HepG2 (cell line): ENCODE data around the gene DSCAML1. TPM values are rescaled to one million over a fixed set of nuclear protein-coding genes. Genes with fewer than 3 reads are reported as not detected.

Source experiments
- BATF2 ChIP-seq: sonication (generic); formaldehyde crosslinking; IDR thresholded peaks from 2 replicates; pipeline ENCODE4 v1.8.0; 2022; ENCODE audit warnings: mild to moderate bottlenecking, missing genetic modification reagents, moderate library complexity
- ELF1 ChIP-seq: sonication (generic); formaldehyde crosslinking; IDR thresholded peaks from 2 replicates; pipeline ENCODE4 v1.4.0; 2020; ENCODE audit warnings: missing genetic modification reagents
- FOXK1 ChIP-seq: sonication (generic); formaldehyde crosslinking; IDR thresholded peaks from 2 replicates; pipeline ENCODE4 v1.4.0; 2020; ENCODE audit warnings: low read depth, missing genetic modification reagents, borderline replicate concordance
- FOXO1 ChIP-seq: sonication (generic); formaldehyde crosslinking; IDR thresholded peaks from 2 replicates; pipeline ENCODE4 v1.4.0; 2020; ENCODE audit warnings: missing genetic modification reagents
- FOXP1 ChIP-seq, 2 experiments: fragments of 450-650 bp in 1 of 2; IDR thresholded peaks; 2 replicates each; pipeline ENCODE4 v1.6.1; 2017 to 2018; ENCODE audit warnings: antibody characterized with exemption in 1 of 2
- KAT2B ChIP-seq: fragments of 150-350 bp; IDR thresholded peaks from 2 replicates; pipeline ENCODE4 v1.6.1; 2014; ENCODE audit warnings: low read depth, low read length, borderline replicate concordance
- NR2F6 ChIP-seq, 2 experiments: IDR thresholded peaks; 2 replicates each; pipeline ENCODE4 v1.6.1; 2016; ENCODE audit warnings: antibody characterized with exemption in 1 of 2, mild to moderate bottlenecking in 1 of 2
- RORA ChIP-seq: sonication (generic); formaldehyde crosslinking; IDR thresholded peaks from 2 replicates; pipeline ENCODE4 v1.5.0; 2020; ENCODE audit warnings: mild to moderate bottlenecking, missing genetic modification reagents, moderate library complexity
- TBX2 ChIP-seq: sonication (generic); formaldehyde crosslinking; IDR thresholded peaks from 2 replicates; pipeline ENCODE4 v1.5.0; 2020; ENCODE audit warnings: missing genetic modification reagents, mild to moderate bottlenecking, borderline replicate concordance
- TFAP4 ChIP-seq: sonication (generic); IDR thresholded peaks from 2 replicates; pipeline ENCODE4 v1.6.1; 2016; ENCODE audit warnings: low read depth, borderline replicate concordance
- XRCC5 ChIP-seq: fragments of 200-400 bp; formaldehyde crosslinking; optimal IDR thresholded peaks from 2 replicates; pipeline ENCODE3; 2017; ENCODE audit warnings: mild to moderate bottlenecking, low read length
- ZFP1 ChIP-seq: IDR thresholded peaks from 2 replicates; pipeline ENCODE4 v1.6.1; 2016
- ZNF331 ChIP-seq: sonication (generic); formaldehyde crosslinking; IDR thresholded peaks from 2 replicates; pipeline ENCODE4 v1.4.0; 2020; ENCODE audit warnings: missing genetic modification reagents
- ZNF33A ChIP-seq: sonication (generic); formaldehyde crosslinking; IDR thresholded peaks from 2 replicates; pipeline ENCODE4 v1.5.1; 2020; ENCODE audit warnings: missing genetic modification reagents, mild to moderate bottlenecking, moderate library complexity, borderline replicate concordance
- ZNF691 ChIP-seq: sonication (generic); formaldehyde crosslinking; IDR thresholded peaks from 2 replicates; pipeline ENCODE4 v1.4.0; 2020; ENCODE audit warnings: missing genetic modification reagents, low read depth, mild to moderate bottlenecking, borderline replicate concordance
- ZNF883 ChIP-seq: sonication (generic); formaldehyde crosslinking; IDR thresholded peaks from 2 replicates; pipeline ENCODE4 v1.5.1; 2020; ENCODE audit warnings: mild to moderate bottlenecking, missing genetic modification reagents; ENCODE audit errors: not compliant biosample characterization
- ZSCAN29 ChIP-seq: sonication (generic); formaldehyde crosslinking; conservative IDR thresholded peaks from 2 replicates; pipeline ENCODE4 v1.4.0; 2020; ENCODE audit warnings: mild to moderate bottlenecking, missing genetic modification reagents
- polyA plus RNA-seq, 8 experiments: library from polyadenylated mRNA; depleted of rRNA in 3 of 8; stranded (reverse) in 7 of 8; unstranded in 1 of 8; fragments of >200 nt; fragmentation: Illumina TruSeq in 4 of 8; extraction: Trizol in 4 of 8; gene quantifications; 2 replicates each; pipeline versions ENCODE4 v1.2.1 to v1.2.3, GENCODE V29; 2011 to 2016; ENCODE audit warnings: low read depth in 4 of 8, missing spikeins in 1 of 8, mixed read lengths in 1 of 8; ENCODE audit not compliant: insufficient read depth in 1 of 8
- total RNA-seq, 5 experiments: library from RNA; depleted of rRNA; stranded (reverse); fragments of >200 nt; fragmentation: Illumina TruSeq; extraction: Trizol; gene quantifications; 2 replicates each; pipeline ENCODE4 v1.2.3, GENCODE V29; 2016; ENCODE audit warnings: low read depth in 1 of 5
- TF ChIP-seq, protein P1 (sequence below): sonication (generic); formaldehyde crosslinking; IDR thresholded peaks from 2 replicates; pipeline ENCODE4 v1.5.0; 2020; ENCODE audit warnings: mild to moderate bottlenecking, missing genetic modification reagents, moderate library complexity
- TF ChIP-seq, protein P2 (sequence below), 2 experiments: sonication (generic) in 1 of 2; formaldehyde crosslinking in 1 of 2; IDR thresholded peaks; 2 replicates each; pipeline versions ENCODE4 v1.5.1 to v1.6.1; 2011 to 2020; ENCODE audit warnings: borderline replicate concordance in 1 of 2, low read depth in 1 of 2, low read length in 1 of 2, mild to moderate bottlenecking in 1 of 2, missing genetic modification reagents in 1 of 2, moderate library complexity in 1 of 2
- TF ChIP-seq, protein P3 (sequence below): sonication (generic); formaldehyde crosslinking; IDR thresholded peaks from 2 replicates; pipeline ENCODE4 v1.4.0; 2020; ENCODE audit warnings: missing genetic modification reagents

The DSCAML1 gene
- total and polyA plus RNA-seq, 2 of the 13 experiments (the other 11 are each of a cell fraction or from before 2014, with no cell fraction given), result 0.29 to 0.40 TPM

GRCh38 chr11:117817368-117818040 is 20.5 kb upstream of the DSCAML1 start (continued):
- TF ChIP-seq ZNF33A (no peak), NR2F6 (IDR thresholded peaks at IDR 0.05) (no peak), NR2F6 (CRISPR knock-in tag; IDR thresholded peaks at IDR 0.05) (0 out of 2 replicates have a peak, but pooled peaks have one; percentile 16), ZFP1 (CRISPR knock-in tag) (no peak), KAT2B (no peak), RORA (CRISPR knock-in tag) (no peak), FOXP1 (IDR thresholded peaks at IDR 0.05) (no peak), FOXP1 (CRISPR knock-in tag; IDR thresholded peaks at IDR 0.05) (no peak), TBX2 (CRISPR knock-in tag) (0 out of 2 replicates have a peak, but pooled peaks have one; percentile 2), FOXO1 (CRISPR knock-in tag) (0 out of 2 replicates have a peak, but pooled peaks have one; percentile 17), ZNF331 (0 out of 2 replicates have a peak, but pooled peaks have one; percentile 21), XRCC5 (peak; percentile 72), ZNF691 (CRISPR knock-in tag) (no peak), ZSCAN29 (CRISPR knock-in tag) (no peak), ELF1 (CRISPR knock-in tag) (no peak), BATF2 (CRISPR knock-in tag) (no peak), TFAP4 (peak; percentile 81), FOXK1 (peak; percentile 28; the same call in 1 of the 2 replicates), ZNF883 (CRISPR knock-in tag) (peak; percentile 46)
- TF ChIP-seq, protein P1, sequence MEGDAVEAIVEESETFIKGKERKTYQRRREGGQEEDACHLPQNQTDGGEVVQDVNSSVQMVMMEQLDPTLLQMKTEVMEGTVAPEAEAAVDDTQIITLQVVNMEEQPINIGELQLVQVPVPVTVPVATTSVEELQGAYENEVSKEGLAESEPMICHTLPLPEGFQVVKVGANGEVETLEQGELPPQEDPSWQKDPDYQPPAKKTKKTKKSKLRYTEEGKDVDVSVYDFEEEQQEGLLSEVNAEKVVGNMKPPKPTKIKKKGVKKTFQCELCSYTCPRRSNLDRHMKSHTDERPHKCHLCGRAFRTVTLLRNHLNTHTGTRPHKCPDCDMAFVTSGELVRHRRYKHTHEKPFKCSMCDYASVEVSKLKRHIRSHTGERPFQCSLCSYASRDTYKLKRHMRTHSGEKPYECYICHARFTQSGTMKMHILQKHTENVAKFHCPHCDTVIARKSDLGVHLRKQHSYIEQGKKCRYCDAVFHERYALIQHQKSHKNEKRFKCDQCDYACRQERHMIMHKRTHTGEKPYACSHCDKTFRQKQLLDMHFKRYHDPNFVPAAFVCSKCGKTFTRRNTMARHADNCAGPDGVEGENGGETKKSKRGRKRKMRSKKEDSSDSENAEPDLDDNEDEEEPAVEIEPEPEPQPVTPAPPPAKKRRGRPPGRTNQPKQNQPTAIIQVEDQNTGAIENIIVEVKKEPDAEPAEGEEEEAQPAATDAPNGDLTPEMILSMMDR (CRISPR knock-in tag), result peak; percentile 92
- TF ChIP-seq, protein P2, sequence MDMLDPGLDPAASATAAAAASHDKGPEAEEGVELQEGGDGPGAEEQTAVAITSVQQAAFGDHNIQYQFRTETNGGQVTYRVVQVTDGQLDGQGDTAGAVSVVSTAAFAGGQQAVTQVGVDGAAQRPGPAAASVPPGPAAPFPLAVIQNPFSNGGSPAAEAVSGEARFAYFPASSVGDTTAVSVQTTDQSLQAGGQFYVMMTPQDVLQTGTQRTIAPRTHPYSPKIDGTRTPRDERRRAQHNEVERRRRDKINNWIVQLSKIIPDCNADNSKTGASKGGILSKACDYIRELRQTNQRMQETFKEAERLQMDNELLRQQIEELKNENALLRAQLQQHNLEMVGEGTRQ (IDR thresholded peaks at IDR 0.05; ENCODE audit: low read depth, low read length), result no peak
- TF ChIP-seq, protein P2 (CRISPR knock-in tag; IDR thresholded peaks at IDR 0.05; ENCODE audit: borderline replicate concordance), result peak; percentile 23; the same call in 1 of the 2 replicates
- TF ChIP-seq, protein P3, sequence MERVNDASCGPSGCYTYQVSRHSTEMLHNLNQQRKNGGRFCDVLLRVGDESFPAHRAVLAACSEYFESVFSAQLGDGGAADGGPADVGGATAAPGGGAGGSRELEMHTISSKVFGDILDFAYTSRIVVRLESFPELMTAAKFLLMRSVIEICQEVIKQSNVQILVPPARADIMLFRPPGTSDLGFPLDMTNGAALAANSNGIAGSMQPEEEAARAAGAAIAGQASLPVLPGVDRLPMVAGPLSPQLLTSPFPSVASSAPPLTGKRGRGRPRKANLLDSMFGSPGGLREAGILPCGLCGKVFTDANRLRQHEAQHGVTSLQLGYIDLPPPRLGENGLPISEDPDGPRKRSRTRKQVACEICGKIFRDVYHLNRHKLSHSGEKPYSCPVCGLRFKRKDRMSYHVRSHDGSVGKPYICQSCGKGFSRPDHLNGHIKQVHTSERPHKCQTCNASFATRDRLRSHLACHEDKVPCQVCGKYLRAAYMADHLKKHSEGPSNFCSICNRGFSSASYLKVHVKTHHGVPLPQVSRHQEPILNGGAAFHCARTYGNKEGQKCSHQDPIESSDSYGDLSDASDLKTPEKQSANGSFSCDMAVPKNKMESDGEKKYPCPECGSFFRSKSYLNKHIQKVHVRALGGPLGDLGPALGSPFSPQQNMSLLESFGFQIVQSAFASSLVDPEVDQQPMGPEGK, result 0 out of 2 replicates have a peak, but pooled peaks have one; percentile 22
